Activated CD4-positive, CD25-positive, alpha-beta regulatory T cell treated with anti-CD3 and anti-CD28 coated beads, Interleukin-2, amount 50 U/mL, for 16 hours (primary cell): ENCODE measurements around the gene KRT14.
"Not testable (repeated sequence)": the region's sequence is repeated elsewhere in the genome, so short reads cannot be mapped to it uniquely, and the experiment has no call there.

Experiments used
- DNase-seq: peaks from one replicate; pipeline ENCODE4 v3.0.0-alpha.2; 2020; ENCODE audit warnings: low read depth, low spot score

The KRT14 gene

GRCh38 chr17:41586863-41587495 lies at the start of gene KRT14:
Gene KRT14 (minus strand): TSS chr17:41586895. CDS start chr17:41586834, 61 bp downstream.
- DNase-seq = no peak

GRCh38 chr17:41635121-41636097 lies 48.7 kb upstream of the KRT14 start:
- DNase-seq = no peak

- no peak for DNase-seq
Measured at GRCh38 chr17:41634639-41635038, 47.9 kb upstream of the KRT14 start.

GRCh38 chr17:41633556-41634199 lies 47.0 kb upstream of the KRT14 start:
- DNase-seq = no peak

GRCh38 chr17:41632482-41633105 lies 45.9 kb upstream of the KRT14 start:
- no peak for DNase-seq

GRCh38 chr17:41631898-41632285 lies 45.2 kb upstream of the KRT14 start:
- no peak for DNase-seq

GRCh38 chr17:41631025-41631897 lies 44.6 kb upstream of the KRT14 start:
- no peak for DNase-seq

GRCh38 chr17:41629826-41630670 lies 43.4 kb upstream of the KRT14 start:
- no peak for DNase-seq

- DNase-seq = no peak
Measured at GRCh38 chr17:41629316-41629715, 42.6 kb upstream of the KRT14 start.

GRCh38 chr17:41628621-41629255 lies 42.0 kb upstream of the KRT14 start:
- DNase-seq = not testable (repeated sequence)

- not testable (repeated sequence) for DNase-seq
Measured at GRCh38 chr17:41628073-41628370, 41.3 kb upstream of the KRT14 start.

GRCh38 chr17:41627316-41628072 lies 40.8 kb upstream of the KRT14 start:
- DNase-seq = no peak

GRCh38 chr17:41626914-41627295 lies 40.2 kb upstream of the KRT14 start:
- not testable (repeated sequence) for DNase-seq

GRCh38 chr17:41626028-41626913 lies 39.6 kb upstream of the KRT14 start:
- not testable (repeated sequence) for DNase-seq

- DNase-seq = no peak
Measured at GRCh38 chr17:41625602-41626001, 38.9 kb upstream of the KRT14 start.

GRCh38 chr17:41624208-41625101 lies 37.8 kb upstream of the KRT14 start, which contains the start of gene KRT17:
Gene KRT17 (minus strand): TSS chr17:41624575. CDS start chr17:41624509, 66 bp downstream.
- DNase-seq = no peak
